Ovary (tissue), 9 donors: ENCODE results near the gene SH3GL3. TPM values are rescaled to one million over a fixed set of nuclear protein-coding genes. Genes with fewer than 3 reads are reported as not detected.

Source experiments
- DNase-seq, 5 donors: peaks; one replicate each; pipeline ENCODE4 v3.0.0-alpha.2; 2019 to 2020
- H3K27ac ChIP-seq, 2 donors: fragments of 200-600 bp; one replicate each; pipeline versions ENCODE4 v1.5.1 to v1.8.0; 2019 to 2022
- H3K27me3 ChIP-seq: fragments of 200-600 bp; one replicate; pipeline ENCODE4 v1.8.0; 2022
- H3K36me3 ChIP-seq: fragments of 200-600 bp; sonication (generic); one replicate; pipeline ENCODE4 v1.5.1; 2019
- H3K4me1 ChIP-seq: one replicate; pipeline ENCODE4 v1.8.1; 2013; ENCODE audit warnings: mild to moderate bottlenecking, moderate library complexity; ENCODE audit not compliant: insufficient read depth
- H3K4me3 ChIP-seq: fragments of 200-600 bp; sonication (generic); one replicate; pipeline ENCODE4 v1.5.1; 2017
- H3K9me3 ChIP-seq, 2 donors: fragments of 200-600 bp in 1 of 2; sonication (generic) in 1 of 2; one replicate each; pipeline versions ENCODE4 v1.5.1 to v1.8.1; 2013 to 2019; ENCODE audit warnings: mild to moderate bottlenecking in 1 of 2, moderate library complexity in 1 of 2
- CTCF ChIP-seq, 3 donors: fragments of 450-650 bp in 2 of 3; fragments of 200-600 bp in 1 of 3; IDR thresholded peaks; one replicate each; pipeline versions ENCODE4 v1.5.1 to v1.8.0; 2016 to 2022; ENCODE audit warnings: antibody characterized with exemption in 3 of 3, mild to moderate bottlenecking in 1 of 3
- EP300 ChIP-seq: sonication (generic); formaldehyde crosslinking; IDR thresholded peaks from one replicate; pipeline ENCODE4 v1.6.1; 2017; ENCODE audit warnings: antibody characterized with exemption
- POLR2A ChIP-seq: fragments of 450-650 bp; IDR thresholded peaks from one replicate; pipeline ENCODE4 v1.6.1; 2017; ENCODE audit warnings: antibody characterized with exemption, mild to moderate bottlenecking, moderate library complexity
- WGBS, 3 donors: extraction: QIAGEN DNeasy Blood & Tissue Kit in 1 of 3; methylation state at CpG; one replicate each; pipeline versions ENCODE4 v1.1.5 to v1.1.7; 2013 to 2017; 5-methylcytosine and 5-hydroxymethylcytosine counted together
- intact Hi-C, 4 donors: fragments of 100-400 bp; cut with DNase I; formaldehyde crosslinking; loops; one replicate each; pipeline versions ENCODE4 v1.11.0 to v1.15.1; 2022 to 2023
- polyA plus RNA-seq, 2 donors: library from polyadenylated mRNA; stranded (reverse); fragments of 200-250 nt in 1 of 2; fragments of 350-450 nt in 1 of 2; fragmentation: Illumina TruSeq in 1 of 2; extraction: RNeasy Lipid Tissue Mini Kit (QIAGEN cat#74804) in 1 of 2; gene quantifications; one replicate each; pipeline ENCODE4 v1.2.3, GENCODE V29; 2013 to 2014
- total RNA-seq, 7 donors: library from RNA; depleted of rRNA in 2 of 7; stranded (reverse); fragments of >200 nt in 2 of 7; fragmentation: NEBNext Ultra II Directional in 3 of 7; extraction: Animal tissue kit (Norgen Biotek cat#: 25700) in 3 of 7; gene quantifications; one replicate each; pipeline versions ENCODE4 v1.1.0 to v1.2.4, GENCODE V29; 2016 to 2023
- donor health status: DM: no; HTN: no; CAD: no; lungs with moderate emphysema.
- donor health status: DM: no; HTN: no; CAD: no.
- donor health status: Bipolar disorder and iron deficiency.
- donor health status: DM: yes; HTN: yes; CAD: no.
- donor health status: DM: no; HTN: no; CAD: no.
- donor health status: DM: yes; HTN: yes; CAD: no.

The SH3GL3 gene
- total and polyA plus RNA-seq, 9 donors, result 0.25 to 4.9 (median 0.55) TPM; not detected in 1

GRCh38 chr15:83471307-83471866 is 24.2 kb downstream of the SH3GL3 start:
- Histone ChIP-seq H3K27me3 (no peaks in the 10 kb centered on the region), H3K9me3 (no peaks in the 10 kb centered on the region), H3K4me3 (no peak overlapping the region), H3K4me1 (no peaks in the 10 kb centered on the region), H3K27ac (no peak overlapping the region), H3K36me3 (no peaks in the 10 kb centered on the region)
- 91 to 96% (median 96%) methylated on average over 1 of the region's 1 CpG for WGBS, 3 donors
- TF ChIP-seq POLR2A, result no peak
- no peak for TF ChIP-seq CTCF (IDR thresholded peaks at IDR 0.05)
- TF ChIP-seq EP300, result no peak
- intact Hi-C loops, result no loop called here
- no peak for DNase-seq

DNA sequence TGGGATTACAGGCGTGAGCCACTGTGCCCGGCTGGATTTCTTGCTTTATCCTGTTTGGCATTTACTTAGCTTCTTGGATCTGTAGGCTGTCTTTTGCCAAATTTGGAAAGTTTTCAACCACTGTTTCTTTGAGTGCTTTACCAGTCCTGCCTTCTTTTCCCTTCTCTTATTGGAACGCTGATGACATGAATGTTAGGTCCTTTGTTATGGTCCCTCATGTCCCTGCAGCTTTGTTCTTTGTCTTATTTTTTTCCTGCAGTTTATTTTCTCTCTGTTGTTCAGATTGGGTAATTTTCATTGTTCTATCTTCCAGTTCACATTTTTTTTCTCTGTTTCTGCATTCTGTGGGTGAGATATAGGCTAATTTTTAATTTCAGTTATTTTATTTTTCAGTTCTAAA is 25.0 kb downstream of the SH3GL3 start:
- no peak overlapping the region for H3K27ac ChIP-seq
- intact Hi-C loops, result no loop called here
- TF ChIP-seq EP300 (no peak), CTCF (IDR thresholded peaks at IDR 0.05) (no peak), POLR2A (no peak)
- H3K9me3 ChIP-seq, result no peaks in the 10 kb centered on the region
- no peaks in the 10 kb centered on the region for H3K36me3 ChIP-seq
- H3K4me3 ChIP-seq, result no peak overlapping the region
- no peaks in the 10 kb centered on the region for H3K27me3 ChIP-seq
- DNase-seq, result no peak
- WGBS, 3 donors, result 93 to 97% (median 95%) methylated on average over 3 of the region's 3 CpGs
- no peaks in the 10 kb centered on the region for H3K4me1 ChIP-seq

- WGBS, 3 donors, result 56 to 82% (median 70%) methylated on average over 4 of the region's 4 CpGs
Observed at GRCh38 chr15:83472797-83473196, 25.7 kb downstream of the SH3GL3 start.

GRCh38 chr15:83474578-83474977 is 27.4 kb downstream of the SH3GL3 start:
- no peaks in the 10 kb centered on the region for H3K4me1 ChIP-seq
- no peak overlapping the region for H3K27ac ChIP-seq
- intact Hi-C loops, result no loop called here
- 71 to 90% (median 77%) methylated on average over 4 of the region's 4 CpGs for WGBS, 3 donors
- no peak for DNase-seq
- H3K9me3 ChIP-seq, result no peaks in the 10 kb centered on the region
- no peak overlapping the region for H3K4me3 ChIP-seq
- TF ChIP-seq POLR2A (no peak), EP300 (no peak), CTCF (IDR thresholded peaks at IDR 0.05) (no peak)
- H3K27me3 ChIP-seq, result no peaks in the 10 kb centered on the region
- no peaks in the 10 kb centered on the region for H3K36me3 ChIP-seq

More at GRCh38 chr15:83472797-83473196, 25.7 kb downstream of the SH3GL3 start:
- no peaks in the 10 kb centered on the region for H3K9me3 ChIP-seq
- no peaks in the 10 kb centered on the region for H3K27me3 ChIP-seq
- H3K27ac ChIP-seq, result no peak overlapping the region
- no peaks in the 10 kb centered on the region for H3K36me3 ChIP-seq
- H3K4me1 ChIP-seq, result no peaks in the 10 kb centered on the region
- intact Hi-C loops, result no loop called here
- H3K4me3 ChIP-seq, result no peak overlapping the region
- TF ChIP-seq CTCF (IDR thresholded peaks at IDR 0.05), result no peak
- no peak for TF ChIP-seq EP300
- no peak for TF ChIP-seq POLR2A
- no peak for DNase-seq
